Thyroid gland (tissue), 4 donors: ENCODE data around the gene CBFA2T2. TPM values are rescaled to one million over a fixed set of nuclear protein-coding genes. Genes with fewer than 3 reads are reported as not detected.
"Not testable (repeated sequence)": the region's sequence is repeated elsewhere in the genome, so short reads cannot be mapped to it uniquely, and the experiment has no call there.

ENCODE experiments used
- DNase-seq, 2 donors: peaks; one replicate each; pipeline ENCODE4 v3.0.0-alpha.2; 2019
- H3K27ac ChIP-seq, 3 donors: fragments of 200-600 bp; sonication (generic); 1 replicate in 2 of 3; 2 replicates in 1 of 3; pipeline ENCODE4 v1.5.1; 2016 to 2019; ENCODE audit warnings: mild to moderate bottlenecking in 1 of 3, moderate library complexity in 1 of 3
- H3K27me3 ChIP-seq: fragments of 200-600 bp; sonication (generic); one replicate; pipeline ENCODE4 v1.5.1; 2019
- H3K36me3 ChIP-seq, 2 donors: fragments of 200-600 bp; sonication (generic); one replicate each; pipeline ENCODE4 v1.5.1; 2016 to 2019
- H3K4me1 ChIP-seq, 2 donors: fragments of 200-600 bp; sonication (generic); one replicate each; pipeline ENCODE4 v1.5.1; 2017 to 2019
- H3K4me3 ChIP-seq, 3 donors: fragments of 200-600 bp; sonication (generic); replicated peaks in 1 of 3; 1 replicate in 2 of 3; 2 replicates in 1 of 3; pipeline ENCODE4 v1.5.1; 2016; ENCODE audit warnings: mild to moderate bottlenecking in 1 of 3
- H3K9me3 ChIP-seq: fragments of 200-600 bp; sonication (generic); one replicate; pipeline ENCODE4 v1.5.1; 2017
- POLR2A ChIP-seq, 2 donors: fragments of 450-650 bp; IDR thresholded peaks; one replicate each; pipeline ENCODE4 v1.6.1; 2017; ENCODE audit warnings: antibody characterized with exemption in 2 of 2, mild to moderate bottlenecking in 2 of 2, moderate library complexity in 1 of 2
- WGBS, 2 donors: methylation state at CpG; one replicate each; pipeline ENCODE4 v1.1.5; 2017; 5-methylcytosine and 5-hydroxymethylcytosine counted together
- intact Hi-C: fragments of 100-400 bp; cut with DNase I; formaldehyde crosslinking; loops from one replicate; pipeline ENCODE4 v1.15.1; 2023
- total RNA-seq, 4 donors: library from RNA; depleted of rRNA; stranded (reverse); fragments of >200 nt; gene quantifications; one replicate each; pipeline ENCODE4 v1.2.3, GENCODE V29; 2016
- TF ChIP-seq, protein P1 (sequence below), 6 experiments: fragments of 200-600 bp in 3 of 6; fragments of 450-650 bp in 3 of 6; sonication (generic) in 3 of 6; IDR thresholded peaks; one replicate each; pipeline ENCODE4 v1.5.1; 2016 to 2019; ENCODE audit warnings: antibody characterized with exemption in 6 of 6, mild to moderate bottlenecking in 2 of 6, inconsistent platforms in 1 of 6, moderate library complexity in 1 of 6

Gene CBFA2T2
- total RNA-seq, 4 donors from 2014 or later = 29.7 to 57.3 (median 35.8) TPM

DNA sequence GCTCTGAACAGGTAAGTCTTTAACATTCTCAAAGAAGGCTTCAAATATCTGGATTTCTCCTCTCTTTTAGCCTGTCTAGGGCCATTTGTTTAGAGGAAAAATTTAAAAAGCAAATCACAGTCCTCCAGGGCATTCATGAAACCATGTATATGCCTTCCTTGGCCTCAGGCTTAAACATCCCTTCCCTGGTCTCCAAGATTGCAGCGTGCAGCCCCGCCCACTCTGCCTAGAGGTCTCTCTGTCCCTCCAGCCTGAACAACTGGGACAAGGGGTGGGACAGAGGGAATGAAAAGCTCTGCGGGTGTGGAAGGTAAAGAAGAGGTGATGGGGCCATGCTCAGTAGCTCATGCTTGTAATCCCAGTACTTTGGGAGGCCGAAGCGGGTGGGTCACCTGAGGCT, 9.8 kb upstream of the CBFA2T2 start:
- no peaks in the 10 kb centered on the region for H3K4me1 ChIP-seq
- H3K4me3 ChIP-seq = no peak overlapping the region
- TF ChIP-seq, protein P1, sequence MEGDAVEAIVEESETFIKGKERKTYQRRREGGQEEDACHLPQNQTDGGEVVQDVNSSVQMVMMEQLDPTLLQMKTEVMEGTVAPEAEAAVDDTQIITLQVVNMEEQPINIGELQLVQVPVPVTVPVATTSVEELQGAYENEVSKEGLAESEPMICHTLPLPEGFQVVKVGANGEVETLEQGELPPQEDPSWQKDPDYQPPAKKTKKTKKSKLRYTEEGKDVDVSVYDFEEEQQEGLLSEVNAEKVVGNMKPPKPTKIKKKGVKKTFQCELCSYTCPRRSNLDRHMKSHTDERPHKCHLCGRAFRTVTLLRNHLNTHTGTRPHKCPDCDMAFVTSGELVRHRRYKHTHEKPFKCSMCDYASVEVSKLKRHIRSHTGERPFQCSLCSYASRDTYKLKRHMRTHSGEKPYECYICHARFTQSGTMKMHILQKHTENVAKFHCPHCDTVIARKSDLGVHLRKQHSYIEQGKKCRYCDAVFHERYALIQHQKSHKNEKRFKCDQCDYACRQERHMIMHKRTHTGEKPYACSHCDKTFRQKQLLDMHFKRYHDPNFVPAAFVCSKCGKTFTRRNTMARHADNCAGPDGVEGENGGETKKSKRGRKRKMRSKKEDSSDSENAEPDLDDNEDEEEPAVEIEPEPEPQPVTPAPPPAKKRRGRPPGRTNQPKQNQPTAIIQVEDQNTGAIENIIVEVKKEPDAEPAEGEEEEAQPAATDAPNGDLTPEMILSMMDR (IDR thresholded peaks at IDR 0.05) = no peak
- no peak for TF ChIP-seq POLR2A (IDR thresholded peaks at IDR 0.05)
- H3K27me3 ChIP-seq = no peaks in the 10 kb centered on the region
- H3K9me3 ChIP-seq = no peaks in the 10 kb centered on the region
- no peaks in the 10 kb centered on the region for H3K36me3 ChIP-seq
- no peak overlapping the region for H3K27ac ChIP-seq
- intact Hi-C loops = no loop called here
- WGBS, 2 donors = 89 to 94% methylated on average over 5 of the region's 5 CpGs
- DNase-seq = no peak

DNA sequence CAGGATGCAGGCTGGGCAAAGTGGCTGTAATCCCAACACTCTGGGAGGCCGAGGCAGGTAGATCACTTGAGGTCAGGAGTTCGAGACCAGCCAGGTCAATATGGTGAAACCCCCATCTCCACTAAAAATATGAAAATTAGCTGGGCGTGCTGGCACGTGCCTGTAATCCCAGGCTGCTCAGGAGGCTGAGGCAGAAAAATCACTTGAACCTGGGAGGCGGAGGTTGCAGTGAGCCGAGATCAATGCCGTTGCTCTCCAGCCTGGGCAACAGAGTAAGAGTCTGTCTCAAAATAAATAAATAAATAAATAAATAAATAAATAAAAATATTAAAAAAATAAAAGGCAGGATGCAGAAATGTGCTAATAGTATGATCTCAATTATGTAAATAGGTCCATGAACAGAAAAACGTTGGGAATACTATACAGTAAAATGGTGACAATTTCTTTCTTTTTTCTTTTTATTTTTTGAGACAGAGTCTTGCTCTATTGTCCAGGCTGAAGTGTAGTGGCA, 8.4 kb upstream of the CBFA2T2 start:
- intact Hi-C loops = no loop called here
- H3K9me3 ChIP-seq = no peaks in the 10 kb centered on the region
- TF ChIP-seq POLR2A (IDR thresholded peaks at IDR 0.05) = no peak
- TF ChIP-seq, protein P1 (IDR thresholded peaks at IDR 0.05) = no peak
- no peak overlapping the region for H3K4me3 ChIP-seq
- no peaks in the 10 kb centered on the region for H3K36me3 ChIP-seq
- no peak overlapping the region for H3K27ac ChIP-seq
- WGBS, 2 donors = 93 to 94% methylated on average over 8 of the region's 8 CpGs
- H3K4me1 ChIP-seq = no peaks in the 10 kb centered on the region
- no peaks in the 10 kb centered on the region for H3K27me3 ChIP-seq
- DNase-seq = no peak

DNA sequence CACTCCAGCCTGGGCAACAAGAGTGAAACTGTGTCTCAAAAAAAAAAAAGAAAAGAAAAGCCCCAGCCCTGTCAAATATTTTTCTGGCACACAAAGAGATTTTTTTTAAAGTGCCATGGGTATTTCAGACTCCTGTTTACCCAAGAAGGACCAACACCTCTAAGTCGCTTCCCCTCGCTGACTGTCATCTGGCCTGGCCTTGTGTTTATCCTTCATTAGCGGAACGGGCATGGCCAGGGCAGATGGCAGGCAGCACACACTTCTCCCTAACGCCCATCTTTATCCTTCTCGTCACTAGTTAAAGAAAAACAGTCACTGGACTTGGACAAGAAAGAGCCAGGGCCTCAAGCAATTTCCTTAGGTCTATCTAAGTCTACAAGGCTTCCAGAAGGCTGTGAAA, 7.3 kb upstream of the CBFA2T2 start:
- H3K4me1 ChIP-seq = no peaks in the 10 kb centered on the region
- H3K4me3 ChIP-seq = no peak overlapping the region
- H3K27me3 ChIP-seq = no peaks in the 10 kb centered on the region
- intact Hi-C loops = no loop called here
- WGBS, 2 donors = 90 to 91% methylated on average over 6 of the region's 6 CpGs
- TF ChIP-seq, protein P1 (IDR thresholded peaks at IDR 0.05) = no peak
- TF ChIP-seq POLR2A (IDR thresholded peaks at IDR 0.05) = no peak
- H3K9me3 ChIP-seq = no peaks in the 10 kb centered on the region
- no peak overlapping the region for H3K27ac ChIP-seq
- no peaks in the 10 kb centered on the region for H3K36me3 ChIP-seq
- no peak for DNase-seq

DNA sequence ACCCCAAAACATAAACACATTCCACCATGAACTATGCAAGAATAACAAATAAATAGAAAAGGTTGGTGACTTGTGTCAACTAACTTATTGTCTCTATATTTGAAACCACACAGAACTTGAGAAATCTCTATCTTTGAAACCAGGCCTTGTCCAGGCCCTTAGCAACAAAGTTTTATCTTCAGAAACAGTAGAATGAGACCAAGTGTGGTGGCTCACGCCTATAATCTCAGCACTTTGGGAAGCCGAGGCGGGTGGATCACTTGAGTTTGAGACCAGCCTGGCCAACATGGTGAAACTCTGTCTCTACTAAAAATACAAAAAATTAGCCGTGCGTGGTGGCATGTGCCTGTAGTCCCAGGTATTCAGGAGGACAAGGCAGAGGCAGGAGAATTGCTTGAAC, 6.7 kb upstream of the CBFA2T2 start:
- H3K9me3 ChIP-seq, H3K4me3 ChIP-seq, H3K27me3 ChIP-seq, H3K27ac ChIP-seq, H3K4me1 ChIP-seq, DNase-seq, H3K36me3 ChIP-seq, intact Hi-C loops: not testable (repeated sequence)
- WGBS, 2 donors = 87 to 93% methylated on average over 5 of the region's 5 CpGs

DNA sequence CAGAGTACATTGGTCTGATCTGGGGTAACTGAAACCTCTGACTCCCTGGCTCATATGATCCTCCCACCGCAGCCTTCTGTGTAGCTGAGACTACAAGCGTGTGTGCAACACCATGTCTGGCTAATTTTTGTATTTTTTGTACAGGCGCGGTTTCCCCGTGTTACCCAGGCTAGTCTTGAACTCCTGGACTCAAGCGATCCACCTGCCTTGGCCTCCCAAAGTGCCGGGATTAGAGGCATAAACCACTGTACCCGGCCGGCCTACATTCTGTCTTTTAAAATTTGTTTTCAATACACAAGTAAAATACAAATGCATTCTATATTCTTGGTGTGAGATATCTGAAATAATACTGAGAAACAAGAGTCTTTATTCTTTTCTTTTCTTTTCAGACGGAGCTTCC, 1.7 kb upstream of the CBFA2T2 start:
- H3K27ac ChIP-seq = no peak overlapping the region
- intact Hi-C loops = no loop called here
- no peak for DNase-seq

DNA sequence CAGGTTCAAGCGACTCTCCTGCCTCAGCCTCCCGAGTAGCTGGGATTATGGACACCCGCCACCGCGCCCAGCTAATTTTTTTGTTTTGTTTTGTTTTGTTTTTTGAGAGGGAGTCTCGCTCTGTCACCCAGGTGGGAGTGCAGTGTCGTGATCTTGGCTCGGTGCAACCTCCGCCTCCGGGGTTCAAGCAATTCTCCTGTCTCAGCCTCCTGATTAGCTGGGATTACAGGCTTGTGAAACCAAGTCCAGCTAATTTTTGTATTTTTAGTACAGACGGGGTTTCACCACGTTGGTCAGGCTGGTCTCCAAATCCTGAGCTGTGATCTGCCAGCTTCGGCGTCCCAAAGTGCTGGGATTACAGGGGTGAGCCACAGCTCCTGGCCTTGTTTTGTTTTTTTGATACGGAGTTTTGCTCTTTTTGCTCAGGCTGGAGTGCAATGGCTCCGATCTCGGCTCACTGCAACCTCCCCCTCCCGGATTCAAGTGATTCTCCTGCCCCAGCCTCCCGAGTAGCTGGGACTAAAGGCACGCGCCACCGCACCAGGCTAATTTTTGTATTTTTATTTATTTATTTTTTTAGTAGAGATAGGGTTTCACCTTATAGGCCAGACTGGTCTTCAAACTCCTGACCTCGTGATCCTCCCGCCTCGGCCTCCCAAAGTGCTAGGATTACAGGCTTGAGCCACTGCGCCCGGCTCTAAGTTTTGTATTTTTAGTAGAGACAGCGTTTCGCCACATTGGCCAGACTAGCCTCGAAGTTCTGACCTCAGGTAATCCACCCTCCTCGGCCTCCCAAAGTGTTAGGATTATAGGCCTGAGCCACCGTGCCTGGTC, 1.0 kb upstream of the CBFA2T2 start:
- H3K4me3 ChIP-seq, H3K27me3 ChIP-seq, H3K36me3 ChIP-seq, H3K9me3 ChIP-seq, intact Hi-C loops: not testable (repeated sequence)
- WGBS, 2 donors = 93% methylated on average over 32 of the region's 32 CpGs
- Histone ChIP-seq H3K4me1 (peaks cover 8 to 12% of the 10 kb centered on the region in 2 donors), H3K27ac (peak overlapping the region; percentile 91 to 97 (median 95))
- peak in 1 of 2 donors; percentile 5 for DNase-seq

More for the DNA sequence above, 1.7 kb upstream of the CBFA2T2 start:
- TF ChIP-seq POLR2A (IDR thresholded peaks at IDR 0.05) = no peak
- TF ChIP-seq, protein P1 (IDR thresholded peaks at IDR 0.05) = no peak
- WGBS, 2 donors = 92 to 93% methylated on average over 10 of the region's 10 CpGs
- H3K36me3 ChIP-seq = no peaks in the 10 kb centered on the region
- H3K9me3 ChIP-seq = no peaks in the 10 kb centered on the region
- no peak overlapping the region for H3K4me3 ChIP-seq
- H3K27me3 ChIP-seq = no peaks in the 10 kb centered on the region
- peaks cover 8 to 12% of the 10 kb centered on the region in 2 donors for H3K4me1 ChIP-seq
